H9 (cell line): Measurements from ENCODE around the gene APP. TPM values are rescaled to one million over a fixed set of nuclear protein-coding genes. Genes with fewer than 3 reads are reported as not detected.
A peak's percentile ranks its signal among the peaks of the same experiment; 100 is the strongest.

Experiments
- DNase-seq: peaks from one replicate; pipeline ENCODE4 v3.0.0-alpha.2; 2017
- H2AFZ ChIP-seq: one replicate; pipeline ENCODE4 v1.6.1; 2013; ENCODE audit warnings: mild to moderate bottlenecking, low read length, control low read depth, moderate library complexity
- H2AK5ac ChIP-seq: 2 replicates; pipeline ENCODE4 v1.6.1; 2013; ENCODE audit warnings: low read length, control low read depth, mixed read lengths; ENCODE audit not compliant: insufficient read length
- H2BK120ac ChIP-seq: one replicate; pipeline ENCODE4 v1.6.1; 2013; ENCODE audit warnings: low read depth, mild to moderate bottlenecking, low read length, control low read depth, inconsistent platforms; ENCODE audit not compliant: poor library complexity, severe bottlenecking
- H2BK12ac ChIP-seq: 2 replicates; pipeline ENCODE4 v1.6.1; 2013; ENCODE audit warnings: low read length, control low read depth, mixed read lengths, low read depth; ENCODE audit not compliant: insufficient read length
- H2BK15ac ChIP-seq: 2 replicates; pipeline ENCODE4 v1.6.1; 2013; ENCODE audit warnings: low read depth, low read length, control low read depth
- H2BK20ac ChIP-seq: one replicate; pipeline ENCODE4 v1.6.1; 2013; ENCODE audit warnings: low read depth, mild to moderate bottlenecking, low read length, control low read depth, inconsistent platforms; ENCODE audit not compliant: poor library complexity, severe bottlenecking
- H2BK5ac ChIP-seq: 2 replicates; pipeline ENCODE4 v1.6.1; 2013; ENCODE audit warnings: low read length, control low read depth, mixed read lengths; ENCODE audit not compliant: insufficient read length
- H3K14ac ChIP-seq: 2 replicates; pipeline ENCODE4 v1.6.1; 2013; ENCODE audit warnings: low read length, control low read depth; ENCODE audit not compliant: insufficient read depth
- H3K18ac ChIP-seq: 2 replicates; pipeline ENCODE4 v1.6.1; 2013; ENCODE audit warnings: low read depth, mild to moderate bottlenecking, mixed read lengths, low read length, control low read depth; ENCODE audit not compliant: insufficient read length
- H3K23ac ChIP-seq: 2 replicates; pipeline ENCODE4 v1.6.1; 2013; ENCODE audit warnings: low read length, control low read depth, mixed read lengths, low read depth; ENCODE audit not compliant: insufficient read length
- H3K23me2 ChIP-seq: 2 replicates; pipeline ENCODE4 v1.6.1; 2013; ENCODE audit warnings: low read depth, mild to moderate bottlenecking, mixed read lengths, low read length, control low read depth; ENCODE audit not compliant: insufficient read length, poor library complexity, severe bottlenecking
- H3K27ac ChIP-seq: 2 replicates; pipeline ENCODE4 v1.5.1; 2013; ENCODE audit warnings: low read length, control low read depth, mixed read lengths, low read depth; ENCODE audit not compliant: insufficient read length
- H3K27me3 ChIP-seq: 2 replicates; pipeline ENCODE4 v1.6.1; 2013; ENCODE audit warnings: low read length, control low read depth, inconsistent platforms; ENCODE audit not compliant: insufficient read depth
- H3K4ac ChIP-seq: 2 replicates; pipeline ENCODE4 v1.6.1; 2013; ENCODE audit warnings: low read depth, mild to moderate bottlenecking, control low read depth, inconsistent platforms, low read length, moderate library complexity
- H3K4me1 ChIP-seq: 2 replicates; pipeline ENCODE4 v1.6.1; 2013; ENCODE audit warnings: low read length, control low read depth, inconsistent platforms; ENCODE audit not compliant: insufficient read depth
- H3K4me2 ChIP-seq: 2 replicates; pipeline ENCODE4 v1.6.1; 2013; ENCODE audit warnings: low read length, control low read depth, mixed read lengths; ENCODE audit not compliant: insufficient read length, insufficient read depth
- H3K56ac ChIP-seq: 2 replicates; pipeline ENCODE4 v1.6.1; 2013; ENCODE audit warnings: low read depth, mild to moderate bottlenecking, mixed read lengths, low read length, control low read depth; ENCODE audit not compliant: insufficient read length
- H3K79me1 ChIP-seq: 2 replicates; pipeline ENCODE4 v1.6.1; 2013; ENCODE audit warnings: low read depth, mild to moderate bottlenecking, moderate library complexity, low read length, control low read depth, inconsistent platforms; ENCODE audit not compliant: insufficient read depth, poor library complexity, severe bottlenecking
- H3K79me2 ChIP-seq: 2 replicates; pipeline ENCODE4 v1.6.1; 2013; ENCODE audit warnings: low read length, control low read depth, inconsistent platforms; ENCODE audit not compliant: insufficient read depth
- H3K9ac ChIP-seq: 2 replicates; pipeline ENCODE4 v1.6.1; 2013; ENCODE audit warnings: low read length, control low read depth, mixed read lengths; ENCODE audit not compliant: insufficient read length; ENCODE audit errors: extremely low read depth
- H3K9me3 ChIP-seq: one replicate; pipeline ENCODE4 v1.6.1; 2013; ENCODE audit warnings: low read depth, low read length, inconsistent platforms; ENCODE audit not compliant: control insufficient read depth
- H3T11ph ChIP-seq: one replicate; pipeline ENCODE4 v1.6.1; 2013; ENCODE audit warnings: mild to moderate bottlenecking, low read length, control low read depth, inconsistent platforms
- H4K20me1 ChIP-seq: one replicate; pipeline ENCODE4 v1.6.1; 2013; ENCODE audit not compliant: control insufficient read depth, insufficient read length, insufficient read depth
- H4K5ac ChIP-seq: 2 replicates; pipeline ENCODE4 v1.6.1; 2013; ENCODE audit warnings: low read depth, mild to moderate bottlenecking, mixed read lengths, low read length, control low read depth; ENCODE audit not compliant: insufficient read length
- H4K8ac ChIP-seq: replicated peaks from 2 replicates; pipeline ENCODE4 v1.6.1; 2013; ENCODE audit warnings: low read length, control low read depth, mixed read lengths, low read depth; ENCODE audit not compliant: insufficient read length
- H4K91ac ChIP-seq: 2 replicates; pipeline ENCODE4 v1.6.1; 2013; ENCODE audit warnings: low read depth, mild to moderate bottlenecking, moderate library complexity, mixed read lengths, low read length, control low read depth; ENCODE audit not compliant: insufficient read length
- H3K27ac Mint-ChIP-seq, 3 experiments: 2 replicates in 2 of 3; 3 replicates in 1 of 3; pipeline ENCODE4 v1.8.0; 2020 to 2021; ENCODE audit warnings: mixed read lengths in 3 of 3, mild to moderate bottlenecking in 1 of 3, moderate library complexity in 1 of 3
- H3K27me3 Mint-ChIP-seq: 2 replicates; pipeline ENCODE4 v1.8.0; 2021; ENCODE audit warnings: low read depth, mild to moderate bottlenecking, moderate library complexity, mixed read lengths
- H3K36me3 Mint-ChIP-seq, 3 experiments: 2 replicates in 2 of 3; 3 replicates in 1 of 3; pipeline ENCODE4 v1.8.0; 2020 to 2021; ENCODE audit warnings: low read depth in 3 of 3, mixed read lengths in 3 of 3; ENCODE audit not compliant: insufficient read depth in 1 of 3
- H3K4me1 Mint-ChIP-seq, 2 experiments: 2 replicates each; pipeline ENCODE4 v1.8.0; 2020; ENCODE audit warnings: mixed read lengths in 2 of 2
- H3K4me3 Mint-ChIP-seq, 2 experiments: 2 replicates in 1 of 2; 3 replicates in 1 of 2; pipeline ENCODE4 v1.8.0; 2020 to 2021; ENCODE audit warnings: mild to moderate bottlenecking in 2 of 2, mixed read lengths in 2 of 2, moderate library complexity in 1 of 2
- H3K9me3 Mint-ChIP-seq, 2 experiments: 2 replicates in 1 of 2; 3 replicates in 1 of 2; pipeline ENCODE4 v1.8.0; 2020; ENCODE audit warnings: mild to moderate bottlenecking in 2 of 2, mixed read lengths in 2 of 2, moderate library complexity in 1 of 2
- WGBS: extraction: QIAGEN DNeasy Blood & Tissue Kit; methylation state at CpG from one replicate; pipeline ENCODE4 v1.1.7; 2013; ENCODE audit warnings: missing lambda C conversion rate, low lambda C conversion rate, mixed read lengths; ENCODE audit not compliant: insufficient read length; ENCODE audit errors: extremely low coverage; 5-methylcytosine and 5-hydroxymethylcytosine counted together
- total RNA-seq: library from RNA; stranded (reverse); gene quantifications from 2 replicates; pipeline ENCODE4 v1.2.1, GENCODE V29; 2021
- TF ChIP-seq, protein P1 (sequence below): fragments of 200-600 bp; sonication (generic); conservative IDR thresholded peaks from 3 replicates; pipeline ENCODE4 v1.8.0; 2021; ENCODE audit warnings: antibody characterized with exemption, mild to moderate bottlenecking

The APP gene
- total RNA-seq, 1 experiment from 2014 or later: 380 TPM

- H4K91ac ChIP-seq: no peak overlapping the region
- TF ChIP-seq, protein P1, sequence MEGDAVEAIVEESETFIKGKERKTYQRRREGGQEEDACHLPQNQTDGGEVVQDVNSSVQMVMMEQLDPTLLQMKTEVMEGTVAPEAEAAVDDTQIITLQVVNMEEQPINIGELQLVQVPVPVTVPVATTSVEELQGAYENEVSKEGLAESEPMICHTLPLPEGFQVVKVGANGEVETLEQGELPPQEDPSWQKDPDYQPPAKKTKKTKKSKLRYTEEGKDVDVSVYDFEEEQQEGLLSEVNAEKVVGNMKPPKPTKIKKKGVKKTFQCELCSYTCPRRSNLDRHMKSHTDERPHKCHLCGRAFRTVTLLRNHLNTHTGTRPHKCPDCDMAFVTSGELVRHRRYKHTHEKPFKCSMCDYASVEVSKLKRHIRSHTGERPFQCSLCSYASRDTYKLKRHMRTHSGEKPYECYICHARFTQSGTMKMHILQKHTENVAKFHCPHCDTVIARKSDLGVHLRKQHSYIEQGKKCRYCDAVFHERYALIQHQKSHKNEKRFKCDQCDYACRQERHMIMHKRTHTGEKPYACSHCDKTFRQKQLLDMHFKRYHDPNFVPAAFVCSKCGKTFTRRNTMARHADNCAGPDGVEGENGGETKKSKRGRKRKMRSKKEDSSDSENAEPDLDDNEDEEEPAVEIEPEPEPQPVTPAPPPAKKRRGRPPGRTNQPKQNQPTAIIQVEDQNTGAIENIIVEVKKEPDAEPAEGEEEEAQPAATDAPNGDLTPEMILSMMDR: no peak
- H3K27me3 ChIP-seq: no peaks in the 10 kb centered on the region
- no peak overlapping the region for H3K23ac ChIP-seq
- H3K9ac ChIP-seq: no peak overlapping the region
- no peak overlapping the region for H2AK5ac ChIP-seq
- Mint-ChIP-seq H3K27ac (peak overlapping the region; percentile 86 to 100 (median 95)), H3K27me3 (no peaks in the 10 kb centered on the region), H3K36me3 (peaks cover 29 to 44% (median 36%) of the 10 kb centered on the region in 3 experiments), H3K9me3 (no peaks in the 10 kb centered on the region), H3K4me3 (peak overlapping the region in 1 of 2 experiments; percentile 71; a peak in 4 of 5 replicates), H3K4me1 (peaks cover 47 to 54% of the 10 kb centered on the region in 2 experiments)
- H4K20me1 ChIP-seq: no peaks in the 10 kb centered on the region
- H2BK20ac ChIP-seq: no peak overlapping the region
- no peaks in the 10 kb centered on the region for H3K23me2 ChIP-seq
- WGBS: no CpG with 5 or more reads among the region's 4 CpGs
- H2BK15ac ChIP-seq: no peak overlapping the region
- H3K18ac ChIP-seq: no peak overlapping the region
- no peak overlapping the region for H4K8ac ChIP-seq
- H3K79me2 ChIP-seq: no peaks in the 10 kb centered on the region
- H2AFZ ChIP-seq: no peak overlapping the region
- no peak overlapping the region for H3K4me2 ChIP-seq
- no peaks in the 10 kb centered on the region for H3K79me1 ChIP-seq
- peak; percentile 51 for DNase-seq
- H2BK120ac ChIP-seq: no peak overlapping the region
- no peaks in the 10 kb centered on the region for H3K9me3 ChIP-seq
- no peak overlapping the region for H3K56ac ChIP-seq
- H3K4ac ChIP-seq: no peak overlapping the region
- H3T11ph ChIP-seq: no peak overlapping the region
- peak overlapping the region; percentile 78 for H3K27ac ChIP-seq
- no peak overlapping the region for H4K5ac ChIP-seq
- H3K4me1 ChIP-seq: no peaks in the 10 kb centered on the region
- no peak overlapping the region for H2BK12ac ChIP-seq
- H2BK5ac ChIP-seq: no peak overlapping the region
- no peak overlapping the region for H3K14ac ChIP-seq
Observed at GRCh38 chr21:25960402-25960801, 210.2 kb downstream of the APP start.
